ENCODE data around the gene OR6C3. TPM values are rescaled to one million over a fixed set of nuclear protein-coding genes. Genes with fewer than 3 reads are reported as not detected.
"Not testable (repeated sequence)": the region's sequence is repeated elsewhere in the genome, so short reads cannot be mapped to it uniquely, and the experiment has no call there.

Gene OR6C3
- total RNA-seq, 1 donor from 2014 or later, result not detected

DNA sequence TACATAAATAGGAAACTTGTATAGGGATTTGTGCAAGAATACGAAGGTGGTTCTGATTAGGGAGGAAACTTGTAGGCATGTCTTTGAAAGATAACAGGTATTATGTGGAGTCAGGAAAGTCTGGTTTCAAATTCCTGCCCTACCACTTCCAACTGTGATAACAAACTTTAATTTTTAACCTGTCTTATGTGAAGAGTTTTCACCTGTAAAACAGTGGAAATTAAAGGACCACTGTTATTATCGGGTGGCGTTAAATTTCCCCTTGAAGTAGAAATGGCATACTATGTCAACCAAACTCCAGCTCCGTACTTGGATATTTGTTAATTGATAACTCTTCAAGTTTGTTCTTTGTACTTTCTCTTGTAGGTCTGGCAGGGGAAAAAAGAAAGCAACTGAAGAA is 10.3 kb upstream of the OR6C3 start:
- DNase-seq (ENCODE audit: extremely low spot score, unreplicated experiment), result no peak
- TF ChIP-seq CTCF (IDR thresholded peaks at IDR 0.05), result no peak
- H3K27me3 Mint-ChIP-seq (ENCODE audit: unreplicated experiment), result peaks cover 4% of the 10 kb centered on the region
- H3K9me3 Mint-ChIP-seq (ENCODE audit: unreplicated experiment), result no peaks in the 10 kb centered on the region
- no peak overlapping the region for H3K4me3 Mint-ChIP-seq (ENCODE audit: unreplicated experiment)
- no peak overlapping the region for H3K27ac Mint-ChIP-seq (ENCODE audit: unreplicated experiment)
- no peaks in the 10 kb centered on the region for H3K4me1 Mint-ChIP-seq (ENCODE audit: unreplicated experiment)
- H3K36me3 Mint-ChIP-seq (ENCODE audit: unreplicated experiment), result no peaks in the 10 kb centered on the region

DNA sequence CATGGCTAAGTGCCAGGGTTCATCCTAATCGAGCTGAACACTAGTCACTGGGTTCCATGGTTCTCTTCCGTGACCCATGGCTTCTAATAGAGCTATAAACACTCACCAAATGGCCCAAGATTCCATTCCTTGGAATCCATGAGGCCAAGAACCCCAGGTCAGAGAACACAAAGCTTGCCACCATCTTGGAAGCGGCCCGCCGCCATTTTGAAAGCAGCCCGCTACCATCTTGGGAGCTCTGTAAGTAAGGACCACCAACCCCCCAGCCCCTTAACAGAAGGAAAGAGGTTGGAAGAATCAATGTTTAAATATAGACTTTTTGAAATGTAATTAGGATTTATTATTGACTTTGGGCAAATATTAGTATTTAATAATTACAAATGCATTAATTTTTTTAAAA is 4.7 kb upstream of the OR6C3 start:
- not testable (repeated sequence) for DNase-seq (ENCODE audit: extremely low spot score, unreplicated experiment); H3K27ac Mint-ChIP-seq (ENCODE audit: unreplicated experiment); H3K36me3 Mint-ChIP-seq (ENCODE audit: unreplicated experiment); H3K9me3 Mint-ChIP-seq (ENCODE audit: unreplicated experiment); H3K27me3 Mint-ChIP-seq (ENCODE audit: unreplicated experiment); H3K4me3 Mint-ChIP-seq (ENCODE audit: unreplicated experiment); H3K4me1 Mint-ChIP-seq (ENCODE audit: unreplicated experiment)

DNA sequence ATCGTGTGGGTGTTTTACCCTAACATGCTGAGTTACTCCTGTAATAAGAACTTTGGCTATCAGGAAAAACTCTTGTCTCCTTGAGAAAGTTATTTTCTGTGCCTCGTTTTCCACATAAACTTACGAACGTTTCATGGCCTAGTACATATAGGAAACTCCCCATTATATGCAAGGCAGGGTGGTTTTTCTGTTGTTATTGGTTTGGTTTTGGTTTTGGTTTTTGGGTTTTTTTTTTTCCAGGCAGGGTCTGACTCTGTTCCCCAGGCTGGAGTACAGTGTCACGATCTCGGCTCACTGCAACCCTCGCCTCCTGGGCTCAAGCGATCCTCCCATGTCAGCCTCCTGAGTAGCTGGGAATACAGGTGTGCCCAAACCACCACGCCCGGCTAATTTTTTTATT is 5.5 kb downstream of the OR6C3 start:
- Mint-ChIP-seq H3K4me3 (ENCODE audit: unreplicated experiment) (no peak overlapping the region), H3K4me1 (ENCODE audit: unreplicated experiment) (no peaks in the 10 kb centered on the region), H3K9me3 (ENCODE audit: unreplicated experiment) (no peaks in the 10 kb centered on the region), H3K27me3 (ENCODE audit: unreplicated experiment) (peaks cover 3% of the 10 kb centered on the region), H3K27ac (ENCODE audit: unreplicated experiment) (no peak overlapping the region), H3K36me3 (ENCODE audit: unreplicated experiment) (no peaks in the 10 kb centered on the region)
- TF ChIP-seq CTCF (IDR thresholded peaks at IDR 0.05), result no peak
- DNase-seq (ENCODE audit: extremely low spot score, unreplicated experiment), result no peak

DNA sequence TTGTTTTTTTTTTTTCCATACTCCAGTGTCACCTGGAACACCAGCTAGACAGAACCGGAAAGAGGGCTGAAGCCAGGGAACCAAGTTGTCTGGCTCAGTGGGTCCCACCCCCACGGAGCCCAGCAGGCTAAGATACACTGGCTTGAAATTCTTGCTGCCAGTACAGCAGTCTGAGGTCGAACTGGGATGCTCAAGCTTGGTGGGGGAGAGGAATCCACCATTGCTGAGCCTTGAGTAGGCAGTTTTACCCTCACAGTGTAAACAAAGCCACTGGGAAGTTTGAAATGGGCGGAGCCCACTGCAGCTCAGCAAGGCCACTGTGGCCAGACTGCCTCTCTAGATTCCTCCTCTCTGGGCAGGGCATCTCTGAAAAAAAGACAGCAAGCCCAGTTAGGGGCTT is 24.8 kb downstream of the OR6C3 start:
- H3K4me1 Mint-ChIP-seq (ENCODE audit: unreplicated experiment), result not testable (repeated sequence)

DNA sequence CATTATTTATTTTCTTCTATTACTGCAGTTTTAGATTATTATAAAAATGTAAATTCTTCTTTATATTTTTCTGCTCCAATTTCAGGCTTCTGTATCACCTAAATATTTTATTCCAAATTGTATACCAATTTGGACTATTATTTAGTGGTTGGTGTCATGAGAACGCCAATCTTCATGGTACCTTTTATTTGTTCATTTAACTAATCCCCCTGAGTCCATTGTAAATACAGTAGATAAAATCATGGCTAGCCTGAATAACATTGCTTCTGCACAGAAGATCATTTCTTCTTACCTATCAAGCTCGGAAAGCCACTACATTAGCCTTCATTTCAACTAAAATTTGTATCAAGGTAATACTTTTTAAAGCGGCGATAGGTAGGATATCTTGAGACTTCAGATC is 32.1 kb downstream of the OR6C3 start, which contains the start of gene OR6C75:
TSS of gene OR6C75 (plus strand) at position 301 of the 400 bp plus-strand sequence. CDS start 2,136 bp downstream, outside the sequence.
- no peak for DNase-seq (ENCODE audit: extremely low spot score, unreplicated experiment)
- Mint-ChIP-seq H3K4me3 (ENCODE audit: unreplicated experiment) (no peak within 1 kb of the TSS), H3K27me3 (ENCODE audit: unreplicated experiment) (no peaks in the 10 kb centered on the region), H3K9me3 (ENCODE audit: unreplicated experiment) (no peaks in the 10 kb centered on the region), H3K36me3 (ENCODE audit: unreplicated experiment) (no peaks in the 10 kb centered on the region), H3K27ac (ENCODE audit: unreplicated experiment) (no peak within 1 kb of the TSS), H3K4me1 (ENCODE audit: unreplicated experiment) (no peaks in the 10 kb centered on the region)
- no peak for TF ChIP-seq CTCF (IDR thresholded peaks at IDR 0.05)

More for the DNA sequence above, 24.8 kb downstream of the OR6C3 start:
- not testable (repeated sequence) for H3K9me3 Mint-ChIP-seq (ENCODE audit: unreplicated experiment); H3K36me3 Mint-ChIP-seq (ENCODE audit: unreplicated experiment); H3K27me3 Mint-ChIP-seq (ENCODE audit: unreplicated experiment); DNase-seq (ENCODE audit: extremely low spot score, unreplicated experiment); H3K4me3 Mint-ChIP-seq (ENCODE audit: unreplicated experiment); H3K27ac Mint-ChIP-seq (ENCODE audit: unreplicated experiment)

GRCh38 chr12:55365086-55365485 is 34.5 kb downstream of the OR6C3 start:
- H3K27ac Mint-ChIP-seq (ENCODE audit: unreplicated experiment), result no peak overlapping the region
- no peak for TF ChIP-seq CTCF (IDR thresholded peaks at IDR 0.05)
- no peaks in the 10 kb centered on the region for H3K4me1 Mint-ChIP-seq (ENCODE audit: unreplicated experiment)
- H3K36me3 Mint-ChIP-seq (ENCODE audit: unreplicated experiment), result no peaks in the 10 kb centered on the region
- no peaks in the 10 kb centered on the region for H3K9me3 Mint-ChIP-seq (ENCODE audit: unreplicated experiment)
- H3K27me3 Mint-ChIP-seq (ENCODE audit: unreplicated experiment), result no peaks in the 10 kb centered on the region
- H3K4me3 Mint-ChIP-seq (ENCODE audit: unreplicated experiment), result no peak overlapping the region
- DNase-seq (ENCODE audit: extremely low spot score, unreplicated experiment), result no peak
